NCI-H748 (cell line): ENCODE measurements around the gene KDM3B.
"Not testable (repeated sequence)": the region's sequence is repeated elsewhere in the genome, so short reads cannot be mapped to it uniquely, and the experiment has no call there.

ENCODE experiments used
- DNase-seq: peaks from one replicate; lab custom pipeline; 2025; ENCODE audit not compliant: unreplicated experiment; lab: John Stamatoyannopoulos, UW

The KDM3B gene

GRCh38 chr5:138352071-138352721, at the start of gene KDM3B:
TSS of gene KDM3B (plus strand) at chr5:138352685. CDS start at chr5:138352796, 111 bp downstream.
- DNase-seq = peak; percentile 84

- DNase-seq = no peak
These were observed 49.1 kb upstream of the KDM3B start for GRCh38 chr5:138303372-138303771.

- DNase-seq = peak; percentile 18
These were observed 46.7 kb upstream of the KDM3B start for GRCh38 chr5:138305797-138306196.

GRCh38 chr5:138315751-138316278, 36.7 kb upstream of the KDM3B start:
- DNase-seq = no peak

GRCh38 chr5:138316355-138316754, 36.1 kb upstream of the KDM3B start:
- no peak for DNase-seq

- DNase-seq = not testable (repeated sequence)
These were observed 34.3 kb upstream of the KDM3B start for GRCh38 chr5:138318211-138318610.

GRCh38 chr5:138330813-138331448, 21.6 kb upstream of the KDM3B start:
- DNase-seq = no peak

- DNase-seq = peak; percentile 99
These were observed 20.8 kb upstream of the KDM3B start, which contains the start of gene CDC25C for GRCh38 chr5:138331449-138332368. TSS of gene CDC25C (minus strand) at chr5:138331804. CDS start at chr5:138331180, 624 bp downstream.

- DNase-seq = no peak
These were observed 17.5 kb upstream of the KDM3B start for GRCh38 chr5:138334867-138335447.

GRCh38 chr5:138336952-138337684, 15.4 kb upstream of the KDM3B start:
- DNase-seq = peak; percentile 87

- DNase-seq = peak; percentile 95
These were observed 14.6 kb upstream of the KDM3B start, which contains the start of gene FAM53C for GRCh38 chr5:138337685-138338410. TSS of gene FAM53C (plus strand) at chr5:138338266. CDS start at chr5:138341336, 3,070 bp downstream.

- DNase-seq = peak; percentile 32
These were observed 13.9 kb upstream of the KDM3B start for GRCh38 chr5:138338411-138339090.

GRCh38 chr5:138339091-138339456, 13.4 kb upstream of the KDM3B start:
- DNase-seq = no peak

GRCh38 chr5:138339464-138339863, 13.0 kb upstream of the KDM3B start:
- DNase-seq = no peak

GRCh38 chr5:138340008-138340407, 12.5 kb upstream of the KDM3B start:
- DNase-seq = no peak

GRCh38 chr5:138344887-138345622, 7.4 kb upstream of the KDM3B start:
- no peak for DNase-seq

GRCh38 chr5:138346889-138347288, 5.6 kb upstream of the KDM3B start:
- DNase-seq = no peak

- DNase-seq = no peak
These were observed 2.5 kb upstream of the KDM3B start for GRCh38 chr5:138349852-138350562.
